Peyer's patch (tissue), 4 donors: ENCODE measurements around the gene CCDC188.

Experiments
- CTCF ChIP-seq, 6 experiments: fragments of 450-650 bp in 4 of 6; fragments of 200-600 bp in 2 of 6; sonication (generic) in 1 of 6; IDR thresholded peaks; one replicate each; pipeline ENCODE4 v1.5.1; 2017 to 2019; ENCODE audit warnings: antibody characterized with exemption in 6 of 6, mild to moderate bottlenecking in 3 of 6, moderate library complexity in 1 of 6
- POLR2A ChIP-seq, 2 donors: fragments of 450-650 bp; IDR thresholded peaks; one replicate each; pipeline ENCODE4 v1.5.1; 2017; ENCODE audit warnings: antibody characterized with exemption in 2 of 2, mild to moderate bottlenecking in 2 of 2, moderate library complexity in 2 of 2

- TF ChIP-seq CTCF (IDR thresholded peaks at IDR 0.05) (no peak), POLR2A (IDR thresholded peaks at IDR 0.05) (no peak)
Measured at GRCh38 chr22:20188567-20188877, 37.7 kb upstream of the CCDC188 start.
